AG09319 (cell line): ENCODE measurements around the gene PERM1.

Experiments
- DNase-seq: peaks from one replicate; pipeline ENCODE4 v3.0.0-alpha.2; 2010; ENCODE audit warnings: low read depth; ENCODE audit errors: extremely low read depth
- TF ChIP-seq, protein P1 (sequence below): IDR thresholded peaks from 2 replicates; pipeline ENCODE4 v1.5.1; 2011; ENCODE audit warnings: low read depth, mild to moderate bottlenecking, inconsistent platforms, low read length, moderate library complexity

PERM1 gene

DNA sequence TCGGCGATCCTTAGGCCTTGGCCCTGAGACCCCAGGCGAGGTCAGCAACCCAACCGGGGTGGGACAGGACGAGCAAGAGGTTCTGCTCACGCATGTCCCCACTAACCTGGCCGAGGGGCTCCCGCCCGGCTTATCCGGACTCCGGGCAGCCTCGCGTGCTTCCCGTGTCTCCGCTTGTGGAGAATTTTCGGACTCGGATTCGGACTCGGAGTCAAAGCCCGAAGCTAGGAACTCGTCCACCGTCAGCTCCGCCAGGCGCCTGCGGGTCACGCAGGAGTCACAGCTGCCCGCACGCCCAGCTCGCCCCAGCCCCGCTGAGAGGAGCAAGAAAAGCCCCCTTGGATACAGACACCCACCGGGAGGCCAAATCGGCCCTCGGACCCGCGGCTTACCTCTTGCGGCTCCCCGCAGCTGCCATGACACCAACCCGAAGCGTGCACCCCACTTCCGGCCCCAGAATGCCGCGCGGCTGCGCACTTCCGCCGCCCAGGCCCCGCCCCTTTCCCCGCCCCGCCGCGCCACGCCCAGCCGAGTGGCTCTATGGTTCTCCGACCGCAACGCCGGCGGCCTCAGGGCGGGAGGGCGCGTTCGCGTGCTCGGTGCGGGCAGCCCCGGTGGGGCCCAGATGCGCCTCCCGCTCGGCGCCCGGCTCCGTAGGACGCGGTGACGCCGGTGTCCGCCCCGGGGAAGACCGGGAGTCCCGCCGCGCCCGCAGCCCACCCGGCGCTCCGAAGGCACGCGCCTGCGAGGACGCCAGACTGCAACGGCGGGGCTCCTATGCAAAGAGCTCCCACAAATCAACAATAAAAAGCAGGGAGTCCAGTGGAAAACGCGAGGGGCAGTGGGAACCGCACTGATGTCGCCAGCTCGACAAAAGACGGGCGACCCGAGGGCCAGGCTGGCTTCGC lies 22.8 kb downstream of the PERM1 start, which contains the start of gene NOC2L:
NOC2L (minus strand) TSS at position 434 of the 908 bp plus-strand sequence; CDS start at position 418, 16 bp downstream.
- TF ChIP-seq, protein P1, sequence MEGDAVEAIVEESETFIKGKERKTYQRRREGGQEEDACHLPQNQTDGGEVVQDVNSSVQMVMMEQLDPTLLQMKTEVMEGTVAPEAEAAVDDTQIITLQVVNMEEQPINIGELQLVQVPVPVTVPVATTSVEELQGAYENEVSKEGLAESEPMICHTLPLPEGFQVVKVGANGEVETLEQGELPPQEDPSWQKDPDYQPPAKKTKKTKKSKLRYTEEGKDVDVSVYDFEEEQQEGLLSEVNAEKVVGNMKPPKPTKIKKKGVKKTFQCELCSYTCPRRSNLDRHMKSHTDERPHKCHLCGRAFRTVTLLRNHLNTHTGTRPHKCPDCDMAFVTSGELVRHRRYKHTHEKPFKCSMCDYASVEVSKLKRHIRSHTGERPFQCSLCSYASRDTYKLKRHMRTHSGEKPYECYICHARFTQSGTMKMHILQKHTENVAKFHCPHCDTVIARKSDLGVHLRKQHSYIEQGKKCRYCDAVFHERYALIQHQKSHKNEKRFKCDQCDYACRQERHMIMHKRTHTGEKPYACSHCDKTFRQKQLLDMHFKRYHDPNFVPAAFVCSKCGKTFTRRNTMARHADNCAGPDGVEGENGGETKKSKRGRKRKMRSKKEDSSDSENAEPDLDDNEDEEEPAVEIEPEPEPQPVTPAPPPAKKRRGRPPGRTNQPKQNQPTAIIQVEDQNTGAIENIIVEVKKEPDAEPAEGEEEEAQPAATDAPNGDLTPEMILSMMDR = no peak
- DNase-seq = peak; percentile 49

DNA sequence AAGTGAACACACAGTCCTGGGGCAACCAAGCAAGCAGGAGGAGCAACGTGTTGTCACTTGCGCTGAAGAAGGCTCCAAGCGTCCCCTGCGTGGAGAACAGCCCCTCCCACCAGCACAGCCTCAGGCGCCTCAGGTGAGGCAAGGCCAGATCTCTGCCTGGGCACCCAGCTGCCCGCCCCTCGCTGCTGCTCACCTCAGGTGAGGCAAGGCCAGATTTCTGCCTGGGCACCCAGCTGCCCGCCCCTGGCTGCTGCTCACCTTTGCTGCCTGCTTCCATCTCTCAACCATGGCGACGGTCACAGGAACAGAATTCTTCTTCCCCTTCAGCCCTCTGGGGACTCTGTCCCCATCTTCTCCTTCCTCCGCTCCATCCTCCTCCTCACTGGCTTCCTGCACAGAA lies 25.3 kb downstream of the PERM1 start:
- no peak for DNase-seq
- TF ChIP-seq, protein P1 = no peak

DNA sequence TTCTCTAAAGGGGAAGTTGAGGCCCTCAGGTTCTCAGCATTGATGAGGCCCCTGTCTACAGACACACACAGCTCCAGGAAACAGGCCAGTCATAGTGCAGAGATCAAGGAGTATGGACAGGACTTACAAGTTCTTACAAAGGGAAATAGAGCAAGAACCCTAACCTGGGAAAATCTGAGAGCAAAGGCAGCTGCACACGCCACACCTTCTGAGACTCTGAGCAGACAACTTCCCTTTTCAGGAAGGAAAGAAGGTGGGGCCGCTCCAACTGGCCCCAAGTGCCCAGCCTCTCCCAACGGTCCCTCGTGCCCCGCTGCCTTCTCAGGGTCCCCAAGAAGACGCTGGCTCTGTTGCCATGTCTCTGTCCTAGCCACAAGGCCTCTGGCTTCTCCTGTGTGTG lies 26.4 kb downstream of the PERM1 start:
- TF ChIP-seq, protein P1 = no peak
- DNase-seq = no peak

DNA sequence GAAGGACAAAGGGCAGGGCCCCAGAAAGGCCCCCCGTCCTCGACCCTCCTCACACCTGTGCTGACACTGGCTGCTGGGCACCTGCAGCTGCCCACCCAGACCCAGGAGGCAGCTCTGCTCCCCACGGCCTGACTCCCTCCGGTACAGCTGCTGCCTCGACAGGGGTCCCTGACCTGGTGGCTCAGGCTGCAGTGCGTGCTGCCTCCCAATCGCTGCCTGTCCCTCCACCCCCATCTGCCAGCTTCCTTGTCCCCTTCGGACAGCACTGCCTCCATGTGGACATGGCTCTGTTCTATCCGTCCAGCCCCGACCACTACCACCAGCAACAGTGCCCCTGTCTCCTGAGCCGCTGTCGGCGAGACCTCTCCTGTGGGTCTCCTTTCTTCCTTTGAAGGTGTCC lies 27.0 kb downstream of the PERM1 start:
- no peak for DNase-seq
- TF ChIP-seq, protein P1 = no peak

DNA sequence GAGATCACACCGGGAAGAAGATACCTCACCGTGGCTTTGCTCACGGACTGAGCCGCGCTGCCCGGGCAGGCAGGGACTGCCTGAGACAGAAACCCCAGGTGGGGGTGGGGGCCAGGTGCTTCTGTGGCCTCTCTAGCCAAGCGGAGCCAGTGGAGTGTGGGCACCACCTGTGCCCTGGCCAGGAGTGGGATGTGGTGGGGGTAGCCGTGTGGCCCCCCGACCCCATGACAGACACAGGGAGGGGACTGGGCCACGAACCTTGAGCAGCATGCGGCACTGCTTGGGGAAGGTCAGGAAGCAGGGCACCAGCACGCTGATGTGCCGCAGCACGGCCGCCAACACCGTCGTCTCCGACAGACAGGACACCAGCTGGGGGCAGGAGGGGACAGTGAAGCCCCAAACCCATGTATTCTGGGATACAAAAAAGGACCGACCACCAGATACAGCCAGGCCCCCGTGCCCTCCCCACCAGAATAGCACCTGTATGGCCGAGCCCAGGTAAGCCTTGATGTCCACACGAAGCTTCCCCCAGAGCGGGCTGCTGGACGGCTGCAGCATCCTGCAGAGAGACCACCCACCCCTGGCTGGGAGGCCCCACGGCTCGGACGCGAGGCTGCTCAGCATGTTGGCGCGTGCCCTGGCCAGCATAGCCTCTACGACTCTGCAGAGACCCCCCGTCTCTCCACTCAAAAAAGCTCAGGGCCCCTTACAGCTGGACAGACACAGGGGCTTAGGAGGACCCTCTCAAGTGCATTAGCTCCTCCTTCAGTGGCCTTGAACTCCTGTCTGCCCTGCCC lies 28.2 kb downstream of the PERM1 start:
- DNase-seq = no peak
- TF ChIP-seq, protein P1 = no peak

DNA sequence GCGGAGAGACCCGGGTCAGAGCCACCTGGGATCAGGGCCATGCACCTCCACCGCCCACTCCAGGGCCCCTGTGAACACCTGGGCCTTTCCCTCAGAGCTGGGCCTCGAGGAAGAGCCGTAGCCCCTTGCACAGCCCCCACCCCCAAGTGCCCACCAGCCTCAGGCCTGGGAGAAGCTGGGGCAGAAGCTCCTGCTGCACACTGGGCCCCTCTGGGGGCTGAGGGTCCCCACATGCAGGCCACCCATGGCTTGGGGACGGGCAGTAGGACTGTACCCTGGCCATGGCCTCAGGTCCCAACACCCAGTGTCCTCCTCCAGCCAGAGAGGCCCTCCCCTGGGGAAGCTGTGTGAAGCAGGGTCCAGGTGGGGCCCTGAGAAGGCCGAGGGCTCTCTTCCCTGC lies 29.3 kb downstream of the PERM1 start:
- DNase-seq = no peak
- TF ChIP-seq, protein P1 = no peak

DNA sequence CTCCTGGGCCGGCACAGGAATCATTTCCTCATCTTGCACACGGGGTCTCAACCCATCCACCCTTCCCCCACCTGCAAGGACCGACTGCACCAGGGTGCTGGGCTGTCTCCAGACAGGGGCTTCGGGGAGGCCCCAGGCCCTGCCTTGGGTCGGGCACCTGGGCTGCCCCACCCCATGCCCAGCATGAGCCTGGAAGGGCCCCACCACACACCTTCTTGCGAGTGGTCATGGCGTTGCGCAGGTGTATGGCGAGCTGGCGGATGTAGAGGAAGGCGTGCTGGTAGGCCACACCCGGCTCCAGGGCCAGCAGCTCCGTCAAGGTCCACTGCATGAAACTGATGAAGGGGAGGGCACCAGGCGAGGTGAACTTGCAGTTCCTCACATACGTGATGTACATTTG lies 29.7 kb downstream of the PERM1 start:
- TF ChIP-seq, protein P1 = no peak
- no peak for DNase-seq
